HepG2 (cell line): ENCODE measurements around the gene DOC2A. TPM values are rescaled to one million over a fixed set of nuclear protein-coding genes. Genes with fewer than 3 reads are reported as not detected.

ENCODE experiments used
- BCL6 ChIP-seq: IDR thresholded peaks from 2 replicates; pipeline ENCODE4 v1.6.1; 2016; ENCODE audit warnings: missing genetic modification reagents, missing compliant biosample characterization
- CREB1 ChIP-seq, 2 experiments: fragments of 450-650 bp in 1 of 2; IDR thresholded peaks; 2 replicates each; pipeline ENCODE4 v1.6.1; 2016 to 2017; ENCODE audit warnings: control low read depth in 1 of 2, mild to moderate bottlenecking in 1 of 2, missing compliant biosample characterization in 1 of 2, missing genetic modification characterization in 1 of 2
- FOXA1 ChIP-seq, 2 experiments: fragments of 450-650 bp in 1 of 2; sonication (generic) in 1 of 2; formaldehyde crosslinking in 1 of 2; IDR thresholded peaks; 2 replicates each; pipeline versions ENCODE4 v1.4.0 to v1.6.1; 2016 to 2020; ENCODE audit warnings: missing genetic modification reagents in 1 of 2
- KAT2B ChIP-seq: fragments of 150-350 bp; IDR thresholded peaks from 2 replicates; pipeline ENCODE4 v1.6.1; 2014; ENCODE audit warnings: low read depth, low read length, borderline replicate concordance
- MED13 ChIP-seq: sonication (generic); formaldehyde crosslinking; IDR thresholded peaks from 2 replicates; pipeline ENCODE4 v1.5.0; 2020; ENCODE audit warnings: missing genetic modification reagents
- MTF1 ChIP-seq: sonication (generic); formaldehyde crosslinking; IDR thresholded peaks from 2 replicates; pipeline ENCODE4 v1.5.0; 2020; ENCODE audit warnings: missing genetic modification reagents
- MYC ChIP-seq: sonication (generic); formaldehyde crosslinking; IDR thresholded peaks from 2 replicates; pipeline ENCODE4 v1.9.0; 2021; ENCODE audit warnings: missing genetic modification reagents, borderline replicate concordance
- NR0B2 ChIP-seq: sonication (generic); formaldehyde crosslinking; IDR thresholded peaks from 2 replicates; pipeline ENCODE4 v1.4.0; 2020; ENCODE audit warnings: mild to moderate bottlenecking, missing genetic modification reagents
- SMAD1 ChIP-seq: sonication (generic); formaldehyde crosslinking; IDR thresholded peaks from 2 replicates; pipeline ENCODE4 v1.4.0; 2020; ENCODE audit warnings: missing genetic modification reagents, low read depth, mild to moderate bottlenecking, borderline replicate concordance
- TOPORS ChIP-seq: sonication (generic); formaldehyde crosslinking; IDR thresholded peaks from 2 replicates; pipeline ENCODE4 v1.8.0; 2023; ENCODE audit warnings: mild to moderate bottlenecking, missing genetic modification reagents
- ZFX ChIP-seq: sonication (generic); formaldehyde crosslinking; IDR thresholded peaks from 2 replicates; pipeline ENCODE4 v1.4.0; 2020; ENCODE audit warnings: mild to moderate bottlenecking, low read depth, missing genetic modification reagents, moderate library complexity
- ZNF256 ChIP-seq: sonication (generic); formaldehyde crosslinking; conservative IDR thresholded peaks from 2 replicates; pipeline ENCODE4 v1.4.0; 2020; ENCODE audit warnings: missing genetic modification reagents
- ZNF3 ChIP-seq: IDR thresholded peaks from 2 replicates; pipeline ENCODE4 v1.7.0; 2017; ENCODE audit warnings: inconsistent platforms
- polyA plus RNA-seq, 8 experiments: library from polyadenylated mRNA; depleted of rRNA in 3 of 8; stranded (reverse) in 7 of 8; unstranded in 1 of 8; fragments of >200 nt; fragmentation: Illumina TruSeq in 4 of 8; extraction: Trizol in 4 of 8; gene quantifications; 2 replicates each; pipeline versions ENCODE4 v1.2.1 to v1.2.3, GENCODE V29; 2011 to 2016; ENCODE audit warnings: low read depth in 4 of 8, missing spikeins in 1 of 8, mixed read lengths in 1 of 8; ENCODE audit not compliant: insufficient read depth in 1 of 8
- total RNA-seq, 5 experiments: library from RNA; depleted of rRNA; stranded (reverse); fragments of >200 nt; fragmentation: Illumina TruSeq; extraction: Trizol; gene quantifications; 2 replicates each; pipeline ENCODE4 v1.2.3, GENCODE V29; 2016; ENCODE audit warnings: low read depth in 1 of 5
- TF ChIP-seq, protein P1 (sequence below): sonication (generic); formaldehyde crosslinking; IDR thresholded peaks from 2 replicates; pipeline ENCODE4 v1.8.0; 2022; ENCODE audit warnings: mild to moderate bottlenecking, missing genetic modification reagents, moderate library complexity
- TF ChIP-seq, protein P2 (sequence below): sonication (generic); formaldehyde crosslinking; IDR thresholded peaks from 2 replicates; pipeline ENCODE4 v1.9.0; 2021; ENCODE audit warnings: missing genetic modification reagents, mild to moderate bottlenecking, borderline replicate concordance
- TF ChIP-seq, protein P3 (sequence below): sonication (generic); formaldehyde crosslinking; IDR thresholded peaks from 2 replicates; pipeline ENCODE4 v1.4.0; 2020; ENCODE audit warnings: missing genetic modification reagents
- TF ChIP-seq, protein P4 (sequence below): sonication (generic); formaldehyde crosslinking; IDR thresholded peaks from 2 replicates; pipeline ENCODE4 v1.8.1; 2023; ENCODE audit warnings: mild to moderate bottlenecking, moderate library complexity, missing genetic modification reagents
- TF ChIP-seq, protein P5 (sequence below): IDR thresholded peaks from 2 replicates; pipeline ENCODE4 v1.6.1; 2018; ENCODE audit warnings: missing genetic modification reagents, mild to moderate bottlenecking, missing compliant biosample characterization

Gene DOC2A
- total and polyA plus RNA-seq, 2 of the 13 experiments (the other 11 are each of a cell fraction or from before 2014, with no cell fraction given) = 0.15 to 0.55 TPM

DNA sequence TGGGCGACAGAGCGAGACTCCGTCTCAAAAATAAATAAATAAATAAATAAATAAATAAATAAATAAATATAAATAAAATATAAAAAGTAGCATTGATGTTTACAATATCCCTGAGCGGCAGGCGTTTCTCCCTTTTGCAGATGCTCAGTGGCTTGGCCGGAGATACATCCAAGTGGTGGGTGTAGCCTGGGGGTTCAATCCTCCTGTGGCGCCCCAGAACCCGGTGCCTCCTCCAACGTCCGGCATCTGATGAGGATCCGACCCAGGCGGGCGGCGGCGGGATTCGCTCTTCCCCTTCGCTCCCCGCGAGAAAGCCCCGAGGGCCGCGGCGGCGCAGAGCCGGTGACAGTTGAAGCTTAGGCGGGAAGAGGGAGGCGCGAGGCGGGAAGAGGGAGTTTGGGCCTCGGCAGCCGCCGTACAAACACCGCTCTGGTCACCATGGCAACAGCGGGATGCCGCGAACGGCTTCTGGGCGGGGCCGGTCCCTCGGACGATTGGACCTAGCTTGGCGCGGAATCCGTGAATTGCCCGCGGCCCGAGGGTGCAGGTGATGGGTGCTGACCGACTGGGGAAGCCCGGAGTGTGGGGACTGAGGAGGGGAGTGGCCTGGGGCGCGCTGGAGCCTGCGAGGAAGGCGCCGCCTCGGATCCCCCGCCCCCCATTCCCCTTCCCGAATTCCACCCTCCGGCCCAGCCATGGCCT lies 42.0 kb upstream of the DOC2A start (continued):
- TF ChIP-seq, protein P1, sequence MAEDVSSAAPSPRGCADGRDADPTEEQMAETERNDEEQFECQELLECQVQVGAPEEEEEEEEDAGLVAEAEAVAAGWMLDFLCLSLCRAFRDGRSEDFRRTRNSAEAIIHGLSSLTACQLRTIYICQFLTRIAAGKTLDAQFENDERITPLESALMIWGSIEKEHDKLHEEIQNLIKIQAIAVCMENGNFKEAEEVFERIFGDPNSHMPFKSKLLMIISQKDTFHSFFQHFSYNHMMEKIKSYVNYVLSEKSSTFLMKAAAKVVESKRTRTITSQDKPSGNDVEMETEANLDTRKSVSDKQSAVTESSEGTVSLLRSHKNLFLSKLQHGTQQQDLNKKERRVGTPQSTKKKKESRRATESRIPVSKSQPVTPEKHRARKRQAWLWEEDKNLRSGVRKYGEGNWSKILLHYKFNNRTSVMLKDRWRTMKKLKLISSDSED = no peak
- TF ChIP-seq, protein P2, sequence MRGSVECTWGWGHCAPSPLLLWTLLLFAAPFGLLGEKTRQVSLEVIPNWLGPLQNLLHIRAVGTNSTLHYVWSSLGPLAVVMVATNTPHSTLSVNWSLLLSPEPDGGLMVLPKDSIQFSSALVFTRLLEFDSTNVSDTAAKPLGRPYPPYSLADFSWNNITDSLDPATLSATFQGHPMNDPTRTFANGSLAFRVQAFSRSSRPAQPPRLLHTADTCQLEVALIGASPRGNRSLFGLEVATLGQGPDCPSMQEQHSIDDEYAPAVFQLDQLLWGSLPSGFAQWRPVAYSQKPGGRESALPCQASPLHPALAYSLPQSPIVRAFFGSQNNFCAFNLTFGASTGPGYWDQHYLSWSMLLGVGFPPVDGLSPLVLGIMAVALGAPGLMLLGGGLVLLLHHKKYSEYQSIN (CRISPR knock-in tag) = no peak
- TF ChIP-seq BCL6 (CRISPR knock-in tag) (peak; percentile 67), FOXA1 (IDR thresholded peaks at IDR 0.05) (no peak), FOXA1 (CRISPR knock-in tag; IDR thresholded peaks at IDR 0.05) (peak; percentile 62; the same call in 1 of the 2 replicates), NR0B2 (CRISPR knock-in tag) (peak; percentile 87), SMAD1 (CRISPR knock-in tag) (peak; percentile 86), CREB1 (IDR thresholded peaks at IDR 0.05) (no peak), CREB1 (CRISPR knock-in tag; IDR thresholded peaks at IDR 0.05) (no peak), ZFX (CRISPR knock-in tag) (peak; percentile 91), MTF1 (CRISPR knock-in tag) (peak; percentile 62; the same call in 1 of the 2 replicates), TOPORS (CRISPR knock-in tag) (peak; percentile 95), MYC (CRISPR knock-in tag) (peak; percentile 77; the same call in 1 of the 2 replicates), ZNF3 (no peak), KAT2B (no peak), ZNF256 (CRISPR knock-in tag) (peak; percentile 94), MED13 (peak; percentile 89; the same call in 1 of the 2 replicates)
- TF ChIP-seq, protein P3, sequence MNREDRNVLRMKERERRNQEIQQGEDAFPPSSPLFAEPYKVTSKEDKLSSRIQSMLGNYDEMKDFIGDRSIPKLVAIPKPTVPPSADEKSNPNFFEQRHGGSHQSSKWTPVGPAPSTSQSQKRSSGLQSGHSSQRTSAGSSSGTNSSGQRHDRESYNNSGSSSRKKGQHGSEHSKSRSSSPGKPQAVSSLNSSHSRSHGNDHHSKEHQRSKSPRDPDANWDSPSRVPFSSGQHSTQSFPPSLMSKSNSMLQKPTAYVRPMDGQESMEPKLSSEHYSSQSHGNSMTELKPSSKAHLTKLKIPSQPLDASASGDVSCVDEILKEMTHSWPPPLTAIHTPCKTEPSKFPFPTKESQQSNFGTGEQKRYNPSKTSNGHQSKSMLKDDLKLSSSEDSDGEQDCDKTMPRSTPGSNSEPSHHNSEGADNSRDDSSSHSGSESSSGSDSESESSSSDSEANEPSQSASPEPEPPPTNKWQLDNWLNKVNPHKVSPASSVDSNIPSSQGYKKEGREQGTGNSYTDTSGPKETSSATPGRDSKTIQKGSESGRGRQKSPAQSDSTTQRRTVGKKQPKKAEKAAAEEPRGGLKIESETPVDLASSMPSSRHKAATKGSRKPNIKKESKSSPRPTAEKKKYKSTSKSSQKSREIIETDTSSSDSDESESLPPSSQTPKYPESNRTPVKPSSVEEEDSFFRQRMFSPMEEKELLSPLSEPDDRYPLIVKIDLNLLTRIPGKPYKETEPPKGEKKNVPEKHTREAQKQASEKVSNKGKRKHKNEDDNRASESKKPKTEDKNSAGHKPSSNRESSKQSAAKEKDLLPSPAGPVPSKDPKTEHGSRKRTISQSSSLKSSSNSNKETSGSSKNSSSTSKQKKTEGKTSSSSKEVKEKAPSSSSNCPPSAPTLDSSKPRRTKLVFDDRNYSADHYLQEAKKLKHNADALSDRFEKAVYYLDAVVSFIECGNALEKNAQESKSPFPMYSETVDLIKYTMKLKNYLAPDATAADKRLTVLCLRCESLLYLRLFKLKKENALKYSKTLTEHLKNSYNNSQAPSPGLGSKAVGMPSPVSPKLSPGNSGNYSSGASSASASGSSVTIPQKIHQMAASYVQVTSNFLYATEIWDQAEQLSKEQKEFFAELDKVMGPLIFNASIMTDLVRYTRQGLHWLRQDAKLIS (CRISPR knock-in tag) = no peak
- TF ChIP-seq, protein P4, sequence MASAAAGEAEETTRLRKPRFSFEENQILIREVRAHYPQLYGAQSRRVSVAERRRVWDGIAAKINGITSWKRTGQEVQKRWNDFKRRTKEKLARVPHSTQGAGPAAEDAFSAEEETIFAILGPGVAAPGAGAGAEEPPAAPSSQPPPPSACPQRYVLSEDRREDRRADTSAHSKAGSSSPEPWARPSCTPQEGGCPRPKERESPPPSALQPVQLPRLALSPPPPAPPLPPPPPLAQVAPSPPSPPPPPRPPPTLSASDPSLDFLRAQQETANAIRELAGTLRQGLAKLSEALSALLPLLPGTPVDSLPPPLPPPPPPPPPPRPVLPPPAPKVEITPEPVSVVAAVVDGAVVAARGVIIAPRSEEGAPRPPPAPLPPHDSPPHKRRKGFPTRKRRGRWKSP (CRISPR knock-in tag) = peak; percentile 94
- TF ChIP-seq, protein P5, sequence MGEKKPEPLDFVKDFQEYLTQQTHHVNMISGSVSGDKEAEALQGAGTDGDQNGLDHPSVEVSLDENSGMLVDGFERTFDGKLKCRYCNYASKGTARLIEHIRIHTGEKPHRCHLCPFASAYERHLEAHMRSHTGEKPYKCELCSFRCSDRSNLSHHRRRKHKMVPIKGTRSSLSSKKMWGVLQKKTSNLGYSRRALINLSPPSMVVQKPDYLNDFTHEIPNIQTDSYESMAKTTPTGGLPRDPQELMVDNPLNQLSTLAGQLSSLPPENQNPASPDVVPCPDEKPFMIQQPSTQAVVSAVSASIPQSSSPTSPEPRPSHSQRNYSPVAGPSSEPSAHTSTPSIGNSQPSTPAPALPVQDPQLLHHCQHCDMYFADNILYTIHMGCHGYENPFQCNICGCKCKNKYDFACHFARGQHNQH = peak; percentile 96
